Activated T-helper 1 cell treated with anti-CD3 and anti-CD28 coated beads, Interleukin-12 subunit alpha, Interleukin-12 subunit beta, Interleukin-2, Interleukin-4 antibody, amounts not matched to agents 30 ng/mL and 10 ng/mL and 1 ng/mL, durations not matched to agents 14 hours and 24 hours and 36 hours (primary cell): ENCODE results near the gene ST3GAL3. TPM values are rescaled to one million over a fixed set of nuclear protein-coding genes. Genes with fewer than 3 reads are reported as not detected.
A peak's percentile ranks its signal among the peaks of the same experiment; 100 is the strongest.

ENCODE experiments used
- DNase-seq: peaks from one replicate; pipeline ENCODE4 v3.0.0; 2021; ENCODE audit warnings: low spot score
- H3K27ac Mint-ChIP-seq: one replicate; pipeline ENCODE4 v1.8.0; 2021; ENCODE audit warnings: mild to moderate bottlenecking, mixed read lengths
- H3K27me3 Mint-ChIP-seq: one replicate; pipeline ENCODE4 v1.8.0; 2022; ENCODE audit warnings: mild to moderate bottlenecking, moderate library complexity, mixed read lengths; ENCODE audit not compliant: insufficient read depth
- H3K36me3 Mint-ChIP-seq: one replicate; pipeline ENCODE4 v1.8.0; 2021; ENCODE audit warnings: low read depth, mixed read lengths
- H3K4me1 Mint-ChIP-seq: one replicate; pipeline ENCODE4 v1.8.0; 2021; ENCODE audit warnings: low read depth, mixed read lengths
- H3K4me3 Mint-ChIP-seq: one replicate; pipeline ENCODE4 v1.8.0; 2021; ENCODE audit warnings: mild to moderate bottlenecking, moderate library complexity, mixed read lengths
- H3K9me3 Mint-ChIP-seq: one replicate; pipeline ENCODE4 v1.8.0; 2021; ENCODE audit warnings: mixed read lengths
- intact Hi-C: fragments of 100-400 bp; cut with micrococcal nuclease; formaldehyde crosslinking; loops from one replicate; pipeline ENCODE4 v1.15.1; 2024
- total RNA-seq: library from RNA; stranded (reverse); gene quantifications from 2 replicates; pipeline ENCODE4 v1.2.3, GENCODE V29; 2022

ST3GAL3 gene
- total RNA-seq, 1 donor from 2014 or later: 19.0 TPM

- Mint-ChIP-seq H3K36me3 (peaks cover 25% of the 10 kb centered on the region), H3K4me3 (no peak overlapping the region), H3K4me1 (peaks cover 14% of the 10 kb centered on the region), H3K9me3 (peaks cover 9% of the 10 kb centered on the region), H3K27me3 (no peaks in the 10 kb centered on the region), H3K27ac (no peak overlapping the region)
- intact Hi-C loops: no loop called here
- DNase-seq: no peak
These were observed 136.8 kb downstream of the ST3GAL3 start for GRCh38 chr1:43844114-43844513.

GRCh38 chr1:43847290-43847689, 140.0 kb downstream of the ST3GAL3 start:
- Mint-ChIP-seq H3K27ac (peak overlapping the region; percentile 61), H3K27me3 (no peaks in the 10 kb centered on the region), H3K4me1 (peaks cover 8% of the 10 kb centered on the region), H3K9me3 (peaks cover 4% of the 10 kb centered on the region), H3K4me3 (no peak overlapping the region), H3K36me3 (peaks cover 9% of the 10 kb centered on the region)
- DNase-seq: no peak
- intact Hi-C loops: loop anchor here (1.0 kb wide), 1 partner anchor 17 kb away; no protein-coding TSS in a partner anchor

- no peak overlapping the region for H3K27ac Mint-ChIP-seq
- H3K9me3 Mint-ChIP-seq: peaks cover 2% of the 10 kb centered on the region
- intact Hi-C loops: loop anchor here (1.0 kb wide), 1 partner anchor 16 kb away; no protein-coding TSS in a partner anchor
- peaks cover 4% of the 10 kb centered on the region for H3K36me3 Mint-ChIP-seq
- peaks cover 8% of the 10 kb centered on the region for H3K4me1 Mint-ChIP-seq
- no peak for DNase-seq
- H3K27me3 Mint-ChIP-seq: no peaks in the 10 kb centered on the region
- H3K4me3 Mint-ChIP-seq: no peak overlapping the region
These were observed 140.5 kb downstream of the ST3GAL3 start for GRCh38 chr1:43847882-43848281.

GRCh38 chr1:43849670-43850069, 142.3 kb downstream of the ST3GAL3 start:
- no peak overlapping the region for H3K4me3 Mint-ChIP-seq
- no peaks in the 10 kb centered on the region for H3K36me3 Mint-ChIP-seq
- intact Hi-C loops: no loop called here
- H3K27me3 Mint-ChIP-seq: no peaks in the 10 kb centered on the region
- no peaks in the 10 kb centered on the region for H3K9me3 Mint-ChIP-seq
- DNase-seq: no peak
- H3K27ac Mint-ChIP-seq: no peak overlapping the region
- peaks cover 8% of the 10 kb centered on the region for H3K4me1 Mint-ChIP-seq

- DNase-seq: no peak
- Mint-ChIP-seq H3K4me3 (no peak overlapping the region), H3K9me3 (no peaks in the 10 kb centered on the region), H3K27me3 (no peaks in the 10 kb centered on the region), H3K36me3 (peaks cover 3% of the 10 kb centered on the region), H3K27ac (no peak overlapping the region), H3K4me1 (peaks cover 8% of the 10 kb centered on the region)
- intact Hi-C loops: no loop called here
These were observed 143.4 kb downstream of the ST3GAL3 start for GRCh38 chr1:43850591-43851233.

GRCh38 chr1:43851561-43852338, 144.4 kb downstream of the ST3GAL3 start:
- no peak overlapping the region for H3K27ac Mint-ChIP-seq
- H3K4me1 Mint-ChIP-seq: peaks cover 8% of the 10 kb centered on the region
- H3K27me3 Mint-ChIP-seq: no peaks in the 10 kb centered on the region
- intact Hi-C loops: no loop called here
- H3K9me3 Mint-ChIP-seq: no peaks in the 10 kb centered on the region
- no peak for DNase-seq
- H3K36me3 Mint-ChIP-seq: peaks cover 4% of the 10 kb centered on the region
- no peak overlapping the region for H3K4me3 Mint-ChIP-seq

GRCh38 chr1:43853161-43853921, 146.0 kb downstream of the ST3GAL3 start:
- Mint-ChIP-seq H3K27me3 (no peaks in the 10 kb centered on the region), H3K9me3 (no peaks in the 10 kb centered on the region), H3K27ac (no peak overlapping the region), H3K4me1 (no peaks in the 10 kb centered on the region), H3K36me3 (peaks cover 5% of the 10 kb centered on the region), H3K4me3 (no peak overlapping the region)
- no peak for DNase-seq
- intact Hi-C loops: no loop called here

- no peak for DNase-seq
- no peaks in the 10 kb centered on the region for H3K27me3 Mint-ChIP-seq
- H3K36me3 Mint-ChIP-seq: peaks cover 5% of the 10 kb centered on the region
- no peaks in the 10 kb centered on the region for H3K9me3 Mint-ChIP-seq
- H3K4me3 Mint-ChIP-seq: no peak overlapping the region
- H3K4me1 Mint-ChIP-seq: no peaks in the 10 kb centered on the region
- intact Hi-C loops: no loop called here
- H3K27ac Mint-ChIP-seq: no peak overlapping the region
These were observed 147.1 kb downstream of the ST3GAL3 start for GRCh38 chr1:43854473-43854872.

GRCh38 chr1:43856188-43856587, 148.9 kb downstream of the ST3GAL3 start:
- no peak overlapping the region for H3K4me3 Mint-ChIP-seq
- DNase-seq: no peak

GRCh38 chr1:43857163-43857562, 149.8 kb downstream of the ST3GAL3 start:
- intact Hi-C loops: no loop called here
- Mint-ChIP-seq H3K4me3 (no peak overlapping the region), H3K36me3 (peaks cover 5% of the 10 kb centered on the region), H3K4me1 (no peaks in the 10 kb centered on the region), H3K9me3 (no peaks in the 10 kb centered on the region), H3K27ac (no peak overlapping the region), H3K27me3 (no peaks in the 10 kb centered on the region)
- DNase-seq: no peak

More at GRCh38 chr1:43856188-43856587, 148.9 kb downstream of the ST3GAL3 start:
- H3K9me3 Mint-ChIP-seq: no peaks in the 10 kb centered on the region
- H3K36me3 Mint-ChIP-seq: peaks cover 5% of the 10 kb centered on the region
- H3K4me1 Mint-ChIP-seq: no peaks in the 10 kb centered on the region
- intact Hi-C loops: no loop called here
- no peak overlapping the region for H3K27ac Mint-ChIP-seq
- no peaks in the 10 kb centered on the region for H3K27me3 Mint-ChIP-seq

- H3K36me3 Mint-ChIP-seq: peaks cover 6% of the 10 kb centered on the region
- intact Hi-C loops: no loop called here
- H3K4me3 Mint-ChIP-seq: no peak overlapping the region
- H3K4me1 Mint-ChIP-seq: no peaks in the 10 kb centered on the region
- no peak for DNase-seq
- no peaks in the 10 kb centered on the region for H3K27me3 Mint-ChIP-seq
- no peak overlapping the region for H3K27ac Mint-ChIP-seq
- no peaks in the 10 kb centered on the region for H3K9me3 Mint-ChIP-seq
These were observed 151.0 kb downstream of the ST3GAL3 start for GRCh38 chr1:43858324-43858723.

GRCh38 chr1:43861337-43861736, 154.0 kb downstream of the ST3GAL3 start:
- Mint-ChIP-seq H3K4me1 (peaks cover 24% of the 10 kb centered on the region), H3K9me3 (no peaks in the 10 kb centered on the region), H3K27ac (no peak overlapping the region), H3K4me3 (no peak overlapping the region), H3K27me3 (no peaks in the 10 kb centered on the region), H3K36me3 (peaks cover 3% of the 10 kb centered on the region)
- no peak for DNase-seq
- intact Hi-C loops: no loop called here
